ENCODE results near the gene TXNRD1.

TXNRD1 gene

DNA sequence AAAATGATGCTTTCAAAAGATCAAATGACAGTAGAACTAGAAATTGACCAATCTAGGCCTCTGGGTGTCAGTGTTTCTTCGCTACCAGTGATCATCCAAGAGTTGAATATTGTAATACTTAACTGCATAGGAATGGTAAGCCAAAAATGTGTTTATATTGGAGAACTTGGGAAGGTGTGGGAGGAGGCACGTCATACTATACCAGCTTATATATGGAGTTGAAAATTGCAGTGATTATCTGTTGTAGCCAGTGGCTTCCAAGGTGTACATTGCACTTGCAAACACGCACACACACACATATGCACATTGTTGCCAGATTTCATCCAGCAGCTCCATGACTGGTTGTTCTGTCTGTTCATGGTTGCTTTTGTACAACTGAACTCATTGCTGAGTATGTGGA, 124.1 kb downstream of the TXNRD1 start:
- DNase-seq (ENCODE audit: low read depth in 2 of 2) = no peak
- H3K4me3 ChIP-seq (replicated peaks in 1 of 2; ENCODE audit: low read depth in 2 of 2, low read length in 2 of 2) = no peak overlapping the region
- TF ChIP-seq, protein P1, sequence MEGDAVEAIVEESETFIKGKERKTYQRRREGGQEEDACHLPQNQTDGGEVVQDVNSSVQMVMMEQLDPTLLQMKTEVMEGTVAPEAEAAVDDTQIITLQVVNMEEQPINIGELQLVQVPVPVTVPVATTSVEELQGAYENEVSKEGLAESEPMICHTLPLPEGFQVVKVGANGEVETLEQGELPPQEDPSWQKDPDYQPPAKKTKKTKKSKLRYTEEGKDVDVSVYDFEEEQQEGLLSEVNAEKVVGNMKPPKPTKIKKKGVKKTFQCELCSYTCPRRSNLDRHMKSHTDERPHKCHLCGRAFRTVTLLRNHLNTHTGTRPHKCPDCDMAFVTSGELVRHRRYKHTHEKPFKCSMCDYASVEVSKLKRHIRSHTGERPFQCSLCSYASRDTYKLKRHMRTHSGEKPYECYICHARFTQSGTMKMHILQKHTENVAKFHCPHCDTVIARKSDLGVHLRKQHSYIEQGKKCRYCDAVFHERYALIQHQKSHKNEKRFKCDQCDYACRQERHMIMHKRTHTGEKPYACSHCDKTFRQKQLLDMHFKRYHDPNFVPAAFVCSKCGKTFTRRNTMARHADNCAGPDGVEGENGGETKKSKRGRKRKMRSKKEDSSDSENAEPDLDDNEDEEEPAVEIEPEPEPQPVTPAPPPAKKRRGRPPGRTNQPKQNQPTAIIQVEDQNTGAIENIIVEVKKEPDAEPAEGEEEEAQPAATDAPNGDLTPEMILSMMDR (IDR thresholded peaks at IDR 0.05; ENCODE audit: low read depth, low read length) = no peak

DNA sequence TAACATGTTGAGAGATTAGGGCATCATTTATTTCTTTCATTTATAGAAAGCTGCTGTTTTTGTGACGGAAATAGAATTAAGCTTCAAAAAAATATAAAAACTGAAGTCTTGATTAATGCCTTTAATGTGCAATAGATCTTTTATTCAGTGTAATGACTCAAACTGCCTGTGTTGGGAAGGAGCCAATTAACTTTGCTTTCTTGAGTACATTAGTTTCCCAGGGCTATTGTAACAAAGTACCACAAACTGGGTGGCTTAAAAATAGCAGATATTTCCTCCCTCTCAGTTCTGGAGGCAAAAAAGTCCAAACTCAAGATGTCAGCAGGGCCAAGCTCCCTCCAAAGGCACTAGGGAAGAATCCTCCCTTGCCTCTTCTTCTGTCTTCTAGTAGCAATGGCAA, 124.6 kb downstream of the TXNRD1 start:
- H3K4me3 ChIP-seq (replicated peaks in 1 of 2; ENCODE audit: low read depth in 2 of 2, low read length in 2 of 2) = no peak overlapping the region
- TF ChIP-seq, protein P1 (IDR thresholded peaks at IDR 0.05; ENCODE audit: low read depth, low read length) = no peak
- peak in 1 of 2 donors; percentile 58 for DNase-seq (ENCODE audit: low read depth in 2 of 2)

DNA sequence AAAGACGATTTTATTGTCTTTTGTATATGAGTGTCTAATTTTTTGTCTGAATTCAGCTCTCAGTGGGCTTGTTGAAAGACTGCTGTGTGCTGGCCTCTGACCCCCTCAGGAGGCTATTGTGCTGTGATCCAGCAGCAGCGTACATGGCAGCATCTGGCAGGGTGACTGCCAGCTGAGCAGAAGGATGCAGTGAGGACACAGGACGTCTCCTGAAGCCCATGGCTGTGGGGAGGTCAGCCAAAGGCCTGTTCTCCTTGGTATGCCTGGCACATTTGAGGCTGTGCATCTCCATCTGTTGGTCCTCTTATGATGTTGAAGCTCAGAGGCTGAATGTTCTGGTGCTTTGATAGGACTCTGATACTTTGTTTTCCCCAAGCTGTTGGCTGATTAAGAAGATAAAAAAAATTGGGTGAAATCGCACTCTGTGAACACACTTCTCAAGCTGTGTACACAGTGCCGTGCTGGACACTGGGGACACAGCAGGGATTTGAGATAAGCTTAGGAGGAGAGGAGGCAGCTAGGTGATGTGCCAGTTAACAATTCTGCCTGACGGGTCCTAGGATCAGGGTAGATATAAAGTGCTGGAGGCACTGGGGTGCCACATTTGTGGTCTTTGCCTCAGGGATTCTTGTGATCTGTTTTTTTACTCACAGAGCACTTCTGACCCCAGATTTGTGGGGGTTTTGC, 125.5 kb downstream of the TXNRD1 start:
- no peak overlapping the region for H3K4me3 ChIP-seq (replicated peaks in 1 of 2; ENCODE audit: low read depth in 2 of 2, low read length in 2 of 2)
- TF ChIP-seq, protein P1 (IDR thresholded peaks at IDR 0.05; ENCODE audit: low read depth, low read length) = no peak
- DNase-seq (ENCODE audit: low read depth in 2 of 2) = no peak

DNA sequence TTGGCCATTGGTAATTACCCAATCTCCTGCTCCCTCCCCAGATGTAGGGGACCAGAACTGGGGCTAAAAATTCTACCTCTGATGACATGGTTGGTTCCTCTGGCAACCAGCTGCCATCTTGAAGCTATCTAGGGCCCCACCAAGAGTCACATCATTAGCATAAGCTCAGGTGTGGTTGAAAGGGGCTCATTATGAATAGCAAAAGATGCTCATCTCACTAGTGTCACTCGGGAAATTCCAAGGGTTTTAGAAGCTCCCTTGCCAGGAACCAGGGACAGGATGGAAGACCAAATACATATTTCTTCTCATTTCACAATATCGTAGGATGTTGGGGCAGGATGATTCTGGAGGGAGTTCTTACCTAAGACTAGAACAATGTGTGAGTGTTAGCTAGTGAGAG, 126.6 kb downstream of the TXNRD1 start:
- TF ChIP-seq, protein P1 (IDR thresholded peaks at IDR 0.05; ENCODE audit: low read depth, low read length) = no peak

DNA sequence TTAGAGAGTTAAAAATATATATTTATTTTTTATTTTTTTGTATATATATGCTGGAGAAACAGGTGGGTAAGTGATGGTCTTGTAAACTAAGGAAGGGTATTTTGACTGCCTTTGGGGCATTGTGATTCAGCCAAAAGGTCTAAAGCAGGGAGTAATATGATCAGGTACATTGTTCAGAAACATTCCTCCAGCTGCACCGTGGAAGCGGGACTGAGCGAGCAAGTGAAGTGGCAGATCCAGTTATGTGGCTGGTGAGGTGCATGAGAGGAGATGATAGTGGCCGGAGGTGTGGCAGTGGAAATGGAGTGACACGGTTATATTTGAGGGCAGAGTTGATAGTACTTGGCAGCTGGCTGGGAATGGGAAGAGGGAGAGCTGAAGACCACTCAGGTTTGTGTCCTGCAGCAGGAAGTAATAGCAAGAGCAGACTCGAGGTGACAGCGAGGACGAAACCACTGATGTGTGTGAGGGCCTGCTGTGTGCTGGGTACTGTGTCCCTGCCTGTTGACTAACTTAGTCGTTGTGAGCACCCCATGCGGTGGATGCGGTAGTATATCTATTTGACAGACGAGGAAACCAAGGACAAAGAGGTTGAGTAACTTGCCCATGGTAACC, 127.2 kb downstream of the TXNRD1 start:
- no peak for DNase-seq (ENCODE audit: low read depth in 2 of 2)
- TF ChIP-seq, protein P1 (IDR thresholded peaks at IDR 0.05; ENCODE audit: low read depth, low read length) = no peak

More for the DNA sequence above, 126.6 kb downstream of the TXNRD1 start:
- no peak overlapping the region for H3K4me3 ChIP-seq (replicated peaks in 1 of 2; ENCODE audit: low read depth in 2 of 2, low read length in 2 of 2)
- DNase-seq (ENCODE audit: low read depth in 2 of 2) = no peak

DNA sequence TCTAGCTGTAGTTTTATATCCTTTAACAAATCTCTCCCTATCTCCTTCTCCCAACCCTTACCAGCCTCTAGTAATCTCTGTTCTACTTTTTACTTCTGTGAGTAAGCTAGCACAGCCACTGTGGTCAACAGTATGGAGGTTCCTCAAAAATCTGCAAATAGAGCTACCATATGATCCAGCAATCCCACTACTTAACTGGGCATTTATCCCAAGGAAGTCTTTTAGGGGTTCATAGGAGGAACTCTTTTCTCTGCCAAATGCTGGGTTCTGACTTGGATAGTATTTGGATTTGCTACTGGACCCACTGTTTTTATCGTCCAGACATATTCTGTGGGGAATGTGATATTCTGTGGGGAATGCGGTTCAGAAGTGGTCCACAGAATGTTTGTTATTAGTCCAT, 129.1 kb downstream of the TXNRD1 start:
- no peak overlapping the region for H3K4me3 ChIP-seq (replicated peaks in 1 of 2; ENCODE audit: low read depth in 2 of 2, low read length in 2 of 2)
- no peak for DNase-seq (ENCODE audit: low read depth in 2 of 2)
- TF ChIP-seq, protein P1 (IDR thresholded peaks at IDR 0.05; ENCODE audit: low read depth, low read length) = no peak

More for the DNA sequence above, 127.2 kb downstream of the TXNRD1 start:
- H3K4me3 ChIP-seq (replicated peaks in 1 of 2; ENCODE audit: low read depth in 2 of 2, low read length in 2 of 2) = no peak overlapping the region

All from cardiac fibroblast (primary cell).